Measurements from ENCODE around the gene ARHGEF7.

GRCh38 chr13:111314852-111315251, 199.7 kb downstream of the ARHGEF7 start:
- TF ChIP-seq CTCF (IDR thresholded peaks at IDR 0.05) (no peak), POLR2A (IDR thresholded peaks at IDR 0.05) (no peak)

All from thyroid gland (tissue), 4 donors.